GM12872 (cell line): Measurements from ENCODE around the gene WDR37.

Experiments used
- CTCF ChIP-seq: IDR thresholded peaks from 3 replicates; pipeline ENCODE4 v1.5.1; 2011; ENCODE audit warnings: low read depth, mild to moderate bottlenecking, low read length, moderate library complexity; ENCODE audit not compliant: insufficient read depth

WDR37 gene

DNA sequence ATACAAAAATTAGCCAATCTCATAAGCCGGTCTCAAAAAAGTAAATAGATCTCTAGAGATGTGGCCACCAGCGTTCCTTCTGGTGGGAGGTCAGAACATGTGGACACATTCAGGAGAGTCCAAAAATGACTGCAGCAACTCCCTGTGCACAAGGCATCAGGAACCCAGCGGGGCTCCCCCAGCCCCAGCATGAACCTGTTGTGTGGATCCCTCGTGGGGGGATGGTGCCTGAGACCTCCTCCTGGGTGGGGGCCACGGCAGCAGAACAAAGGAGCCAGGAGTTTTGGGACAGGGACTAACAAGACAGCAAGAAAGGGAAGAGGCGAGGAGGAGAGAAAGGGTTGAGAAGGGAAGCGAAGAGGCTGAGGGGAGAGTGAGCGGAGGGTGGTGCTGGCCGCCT is 121.8 kb downstream of the WDR37 start:
- TF ChIP-seq CTCF: no peak

GRCh38 chr10:1178506-1178905 is 122.3 kb downstream of the WDR37 start:
- TF ChIP-seq CTCF: no peak

GRCh38 chr10:1179346-1180070 is 123.3 kb downstream of the WDR37 start:
- TF ChIP-seq CTCF: no peak

GRCh38 chr10:1180071-1180730 is 124.0 kb downstream of the WDR37 start:
- TF ChIP-seq CTCF: no peak

DNA sequence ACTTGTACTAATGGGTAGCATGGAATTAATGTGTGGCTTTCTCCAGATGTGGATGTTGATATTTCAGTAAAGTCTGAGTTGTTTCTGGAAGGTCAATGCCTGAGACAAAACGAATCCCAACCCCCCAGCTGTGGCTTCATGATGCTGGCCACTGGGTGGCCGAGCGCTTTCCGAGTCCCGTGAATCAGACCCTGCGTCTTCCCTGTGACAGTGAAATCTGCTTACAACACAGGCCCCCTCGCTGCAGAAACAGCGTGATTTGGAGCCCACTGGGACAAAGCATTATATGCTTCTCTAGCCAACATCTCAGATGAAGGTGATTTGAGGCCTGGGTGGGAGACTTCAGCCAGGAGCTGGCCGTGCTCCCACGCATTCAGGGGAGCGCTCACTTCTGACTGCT is 124.7 kb downstream of the WDR37 start:
- peak; percentile 1; the same call in 1 of the 3 replicates for TF ChIP-seq CTCF
